Uterus (tissue), 4 donors: ENCODE measurements around the gene PSMG3. TPM values are rescaled to one million over a fixed set of nuclear protein-coding genes. Genes with fewer than 3 reads are reported as not detected.

Experiments used
- DNase-seq, 2 donors: peaks; one replicate each; pipeline ENCODE4 v3.0.0-alpha.2; 2019 to 2020
- H3K27ac ChIP-seq, 2 donors: fragments of 200-600 bp; sonication (generic); 1 replicate in 1 of 2; 2 replicates in 1 of 2; pipeline ENCODE4 v1.5.1; 2016 to 2018
- H3K27me3 ChIP-seq, 2 donors: fragments of 200-600 bp; sonication (generic); one replicate each; pipeline ENCODE4 v1.5.1; 2018 to 2019; ENCODE audit warnings: control low read depth in 1 of 2
- H3K36me3 ChIP-seq, 2 donors: fragments of 200-600 bp; sonication (generic); one replicate each; pipeline ENCODE4 v1.5.1; 2019; ENCODE audit warnings: control low read depth in 1 of 2
- H3K4me1 ChIP-seq, 2 donors: fragments of 200-600 bp; sonication (generic); one replicate each; pipeline ENCODE4 v1.5.1; 2018 to 2019; ENCODE audit warnings: control low read depth in 1 of 2
- H3K4me3 ChIP-seq, 2 donors: fragments of 200-600 bp; sonication (generic); 1 replicate in 1 of 2; 2 replicates in 1 of 2; pipeline ENCODE4 v1.5.1; 2018 to 2019; ENCODE audit warnings: mild to moderate bottlenecking in 1 of 2
- H3K9me3 ChIP-seq, 2 donors: fragments of 200-600 bp; sonication (generic); one replicate each; pipeline ENCODE4 v1.5.1; 2019; ENCODE audit warnings: control low read depth in 1 of 2
- CTCF ChIP-seq, 4 experiments: fragments of 200-600 bp in 2 of 4; fragments of 450-650 bp in 2 of 4; sonication (generic) in 2 of 4; IDR thresholded peaks; one replicate each; pipeline ENCODE4 v1.5.1; 2016 to 2019; ENCODE audit warnings: antibody characterized with exemption in 4 of 4, mild to moderate bottlenecking in 2 of 4, moderate library complexity in 1 of 4
- POLR2A ChIP-seq, 2 donors: fragments of 450-650 bp; IDR thresholded peaks; one replicate each; pipeline ENCODE4 v1.6.1; 2016; ENCODE audit warnings: antibody characterized with exemption in 2 of 2, mild to moderate bottlenecking in 1 of 2, moderate library complexity in 1 of 2
- intact Hi-C: fragments of 100-400 bp; cut with DNase I; formaldehyde crosslinking; loops from one replicate; pipeline ENCODE4 v1.15.1; 2023; ENCODE audit warnings: low total_unique reads
- total RNA-seq, 4 donors: library from RNA; depleted of rRNA in 3 of 4; stranded (reverse); fragments of >200 nt in 3 of 4; gene quantifications; one replicate each; pipeline versions ENCODE4 v1.1.0 to v1.2.4, GENCODE V29; 2014 to 2023
- donor health status: DM: yes; HTN: yes; CAD: no.

PSMG3 gene
- total RNA-seq, 4 donors from 2014 or later = 16.4 to 143 (median 25.7) TPM

- H3K4me3 ChIP-seq = no peak overlapping the region
- no peaks in the 10 kb centered on the region for H3K9me3 ChIP-seq
- no peaks in the 10 kb centered on the region for H3K36me3 ChIP-seq
- H3K27me3 ChIP-seq = no peaks in the 10 kb centered on the region
- H3K27ac ChIP-seq = no peak overlapping the region
- TF ChIP-seq POLR2A (IDR thresholded peaks at IDR 0.05) (no peak), CTCF (IDR thresholded peaks at IDR 0.05) (no peak)
- DNase-seq = no peak
- intact Hi-C loops = no loop called here
- H3K4me1 ChIP-seq = peaks cover 3 to 11% of the 10 kb centered on the region in 2 donors
Measured at GRCh38 chr7:1539882-1540775, 29.7 kb downstream of the PSMG3 start.

- peak overlapping the region; percentile 96 to 98 for H3K27ac ChIP-seq
- H3K4me3 ChIP-seq = no peak overlapping the region
- intact Hi-C loops = no loop called here
- TF ChIP-seq POLR2A (IDR thresholded peaks at IDR 0.05) (no peak), CTCF (IDR thresholded peaks at IDR 0.05) (no peak)
- H3K4me1 ChIP-seq = peaks cover 3 to 12% of the 10 kb centered on the region in 2 donors
- no peaks in the 10 kb centered on the region for H3K36me3 ChIP-seq
- H3K27me3 ChIP-seq = no peaks in the 10 kb centered on the region
- no peak for DNase-seq
- no peaks in the 10 kb centered on the region for H3K9me3 ChIP-seq
Measured at GRCh38 chr7:1539181-1539881, 30.5 kb downstream of the PSMG3 start.

GRCh38 chr7:1538544-1539180 lies 31.2 kb downstream of the PSMG3 start:
- intact Hi-C loops = no loop called here
- peak overlapping the region; percentile 46 to 58 for H3K4me3 ChIP-seq
- no peaks in the 10 kb centered on the region for H3K9me3 ChIP-seq
- no peak for DNase-seq
- H3K4me1 ChIP-seq = peaks cover 9 to 18% of the 10 kb centered on the region in 2 donors
- H3K36me3 ChIP-seq = no peaks in the 10 kb centered on the region
- no peaks in the 10 kb centered on the region for H3K27me3 ChIP-seq
- TF ChIP-seq POLR2A (IDR thresholded peaks at IDR 0.05) (no peak), CTCF (IDR thresholded peaks at IDR 0.05) (no peak)
- H3K27ac ChIP-seq = peak overlapping the region; percentile 96 to 98

GRCh38 chr7:1537535-1538412 lies 32.1 kb downstream of the PSMG3 start:
- Histone ChIP-seq H3K4me1 (peaks cover 12 to 24% of the 10 kb centered on the region in 2 donors), H3K27me3 (no peaks in the 10 kb centered on the region), H3K27ac (peak overlapping the region; percentile 96 to 98), H3K4me3 (peak overlapping the region; percentile 46 to 58), H3K9me3 (no peaks in the 10 kb centered on the region), H3K36me3 (no peaks in the 10 kb centered on the region)
- peak in 1 of 4 experiments; percentile 19 for TF ChIP-seq CTCF (IDR thresholded peaks at IDR 0.05)
- peak in 1 of 2 donors; percentile 58 for TF ChIP-seq POLR2A (IDR thresholded peaks at IDR 0.05)
- DNase-seq = peak; percentile 96 to 99
- intact Hi-C loops = no loop called here
